Stimulated activated memory B cell treated with anti-CD40 and anti-IgM and Interleukin-4, amounts not matched to agents 10 μg/mL and 1 μg/mL and 100 μg/mL, for 72 hours (primary cell): Measurements from ENCODE around the gene ZNF182.
"Not testable (repeated sequence)": the region's sequence is repeated elsewhere in the genome, so short reads cannot be mapped to it uniquely, and the experiment has no call there.

Experiments
- ATAC-seq: fragments of 150-1000 bp; cut with Tn5 transposase; 2 replicates; pipeline ENCODE4 v1.10.0; 2021
- H3K27ac Mint-ChIP-seq: one replicate; pipeline ENCODE4 v1.8.0; 2022; ENCODE audit warnings: mild to moderate bottlenecking, mixed read lengths
- H3K27me3 Mint-ChIP-seq: one replicate; pipeline ENCODE4 v1.8.0; 2022; ENCODE audit warnings: mixed read lengths
- H3K36me3 Mint-ChIP-seq: one replicate; pipeline ENCODE4 v1.8.0; 2022; ENCODE audit warnings: mixed read lengths
- H3K4me1 Mint-ChIP-seq: one replicate; pipeline ENCODE4 v1.8.0; 2022; ENCODE audit warnings: mixed read lengths
- H3K4me3 Mint-ChIP-seq: one replicate; pipeline ENCODE4 v1.8.0; 2022; ENCODE audit warnings: mild to moderate bottlenecking, moderate library complexity, mixed read lengths
- H3K9me3 Mint-ChIP-seq: one replicate; pipeline ENCODE4 v1.8.0; 2022; ENCODE audit warnings: mixed read lengths

Gene ZNF182

DNA sequence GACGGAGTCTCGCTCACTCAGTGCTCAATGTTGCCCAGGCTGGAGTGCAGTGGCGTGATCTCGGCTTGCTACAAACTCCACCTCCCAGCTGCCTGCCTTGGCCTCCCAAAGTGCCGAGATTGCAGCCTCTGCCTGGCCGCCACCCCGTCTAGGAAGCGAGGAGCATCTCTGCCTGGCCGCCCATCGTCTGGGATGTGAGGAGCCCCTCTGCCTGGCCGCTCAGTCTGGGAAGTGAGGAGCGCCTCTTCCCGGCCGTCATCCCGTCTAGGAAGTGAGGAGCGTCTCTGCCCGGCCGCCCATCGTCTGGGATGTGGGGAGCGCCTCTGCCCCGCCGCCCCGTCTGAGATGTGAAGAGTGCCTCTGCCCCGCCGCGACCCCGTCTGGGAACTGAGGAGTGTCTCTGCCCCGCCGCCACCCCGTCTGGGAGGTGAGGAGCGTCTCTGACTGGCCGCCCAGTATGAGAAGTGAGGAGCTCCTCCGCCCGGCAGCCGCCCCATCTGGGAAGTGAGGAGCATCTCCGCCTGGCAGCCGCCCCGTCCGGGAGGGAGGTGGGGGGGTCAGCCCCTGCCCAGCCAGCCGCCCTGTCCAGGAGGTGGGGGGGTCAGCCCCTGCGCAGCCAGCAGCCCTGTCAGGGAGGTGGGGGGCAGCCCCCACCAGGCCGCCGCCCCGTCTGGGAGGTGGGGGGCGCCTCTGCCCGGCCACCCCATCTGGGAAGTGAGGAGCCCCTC is 13.0 kb upstream of the ZNF182 start:
- ATAC-seq, H3K27me3 Mint-ChIP-seq, H3K36me3 Mint-ChIP-seq, H3K4me3 Mint-ChIP-seq, H3K9me3 Mint-ChIP-seq, H3K27ac Mint-ChIP-seq, H3K4me1 Mint-ChIP-seq: not testable (repeated sequence)

DNA sequence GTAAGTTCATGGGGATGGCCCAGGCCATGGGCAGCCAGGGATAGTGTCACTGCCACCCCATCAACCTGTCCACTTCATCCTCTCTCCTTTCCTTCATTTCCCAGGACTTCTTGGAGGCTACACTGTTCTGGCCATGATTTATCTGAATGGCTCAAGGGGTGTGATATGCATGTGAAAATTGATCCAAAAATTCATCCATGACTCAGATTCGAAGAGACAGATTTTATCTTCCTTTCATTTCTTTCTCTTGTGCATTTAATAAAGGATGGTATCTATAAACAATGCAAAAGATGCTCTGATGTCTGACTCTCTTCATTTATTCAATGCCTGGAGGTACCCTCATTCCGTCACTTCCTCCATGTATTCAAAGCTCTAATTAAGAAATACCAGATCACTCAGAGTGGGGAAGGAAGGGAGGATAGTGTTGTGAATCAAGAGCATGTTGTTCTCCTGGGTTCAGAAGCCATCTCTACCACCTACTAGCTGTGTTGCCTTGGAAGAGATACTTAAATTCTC is 5.7 kb upstream of the ZNF182 start:
- H3K27ac Mint-ChIP-seq, ATAC-seq, H3K4me1 Mint-ChIP-seq, H3K27me3 Mint-ChIP-seq, H3K36me3 Mint-ChIP-seq, H3K9me3 Mint-ChIP-seq, H3K4me3 Mint-ChIP-seq: not testable (repeated sequence)

DNA sequence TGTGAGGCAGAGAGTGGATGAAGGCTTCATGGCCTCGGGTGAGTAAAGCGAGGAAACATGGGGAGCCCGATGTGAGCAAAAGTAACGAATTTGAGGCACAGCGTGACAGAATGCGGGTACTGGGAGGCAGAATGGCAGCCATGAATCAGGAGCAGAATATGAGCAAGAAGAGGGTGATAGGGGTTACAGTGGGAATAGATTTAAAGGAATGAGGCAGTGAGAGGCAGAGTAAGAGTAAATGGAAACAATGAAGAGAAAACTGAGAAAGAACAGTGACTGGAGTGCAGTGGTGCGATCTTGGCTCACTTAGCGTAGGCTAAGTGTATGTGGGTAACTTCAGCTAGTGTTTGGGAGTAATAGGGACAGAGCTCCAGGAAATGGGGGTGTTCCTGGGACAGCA is 2.9 kb upstream of the ZNF182 start, which contains the start of gene SPACA5:
SPACA5 (plus strand) TSS at position 301 of the 400 bp plus-strand sequence. CDS start 815 bp downstream, outside the sequence.
- not testable (repeated sequence) for H3K9me3 Mint-ChIP-seq, H3K36me3 Mint-ChIP-seq, H3K27ac Mint-ChIP-seq, H3K4me3 Mint-ChIP-seq, H3K27me3 Mint-ChIP-seq, ATAC-seq
- peaks cover 17% of the 10 kb centered on the region for H3K4me1 Mint-ChIP-seq

DNA sequence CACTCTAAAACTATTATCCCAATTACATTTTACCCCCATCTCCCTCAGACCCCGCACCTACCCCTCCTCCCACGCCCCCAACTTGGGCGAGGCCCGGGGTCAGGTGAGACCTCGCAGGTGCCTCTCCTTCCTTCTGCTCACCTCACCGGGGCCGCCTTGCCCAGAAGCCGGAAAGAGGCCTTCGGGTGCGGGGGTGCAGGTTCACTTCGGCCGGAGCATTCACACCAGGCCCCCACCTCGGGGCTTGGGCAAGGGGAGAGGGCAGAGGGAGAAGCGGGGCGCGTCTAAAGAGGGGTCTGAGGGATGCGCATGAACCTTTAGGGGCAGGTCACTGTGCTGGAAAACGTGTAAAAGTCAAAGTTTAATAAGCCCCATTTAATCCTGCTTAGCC is 427 bp downstream of the ZNF182 start:
- peak overlapping the region; percentile 97 for H3K4me3 Mint-ChIP-seq
- H3K9me3 Mint-ChIP-seq, result no peaks in the 10 kb centered on the region
- H3K27me3 Mint-ChIP-seq, result no peaks in the 10 kb centered on the region
- H3K27ac Mint-ChIP-seq, result peak overlapping the region; percentile 100
- peak; percentile 49 for ATAC-seq
- peaks cover 17% of the 10 kb centered on the region for H3K4me1 Mint-ChIP-seq
- peaks cover 16% of the 10 kb centered on the region for H3K36me3 Mint-ChIP-seq

DNA sequence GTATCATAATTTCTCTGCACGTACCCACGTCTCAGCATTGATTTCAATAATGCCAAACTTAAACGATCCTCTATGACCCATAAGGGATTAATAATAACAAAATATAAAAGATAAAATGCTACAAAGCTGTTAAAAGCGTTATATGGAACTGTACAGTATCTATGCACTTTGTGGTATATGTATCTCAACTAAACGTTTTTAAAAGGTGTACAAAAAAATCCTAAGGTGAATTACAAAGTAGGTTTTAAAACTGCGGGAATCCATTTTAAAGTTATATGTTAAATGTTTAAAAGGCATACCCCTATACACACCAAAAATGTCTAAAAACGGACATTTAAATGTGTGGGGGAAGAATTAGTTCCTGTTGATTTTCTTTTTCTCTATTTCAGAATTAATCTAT is 860 bp downstream of the ZNF182 start:
- no peak for ATAC-seq
- no peaks in the 10 kb centered on the region for H3K27me3 Mint-ChIP-seq
- H3K4me3 Mint-ChIP-seq, result no peak overlapping the region
- H3K27ac Mint-ChIP-seq, result peak overlapping the region; percentile 100
- H3K4me1 Mint-ChIP-seq, result peaks cover 17% of the 10 kb centered on the region
- H3K36me3 Mint-ChIP-seq, result peaks cover 16% of the 10 kb centered on the region
- no peaks in the 10 kb centered on the region for H3K9me3 Mint-ChIP-seq

DNA sequence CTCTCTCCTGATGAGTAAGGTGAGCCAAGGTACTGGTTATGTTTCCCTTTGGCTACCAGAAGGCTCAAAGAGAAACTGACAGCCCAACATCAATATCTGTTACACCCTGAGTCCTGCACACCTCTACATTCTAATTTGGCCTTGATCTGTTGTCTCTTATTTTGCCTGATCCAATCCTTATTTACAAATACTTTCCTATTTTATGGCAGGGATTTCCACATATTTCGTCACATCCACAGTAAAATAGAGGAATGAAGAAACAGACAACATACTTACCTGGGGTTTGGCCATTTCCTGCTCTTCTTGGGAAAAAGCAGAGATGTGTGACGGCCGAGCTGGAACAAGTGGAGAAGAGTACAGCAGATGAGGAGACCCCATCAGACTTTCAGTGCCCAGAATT is 1.5 kb downstream of the ZNF182 start:
- Mint-ChIP-seq H3K36me3 (peaks cover 16% of the 10 kb centered on the region), H3K27me3 (no peaks in the 10 kb centered on the region), H3K27ac (no peak overlapping the region), H3K9me3 (no peaks in the 10 kb centered on the region), H3K4me1 (peaks cover 17% of the 10 kb centered on the region), H3K4me3 (no peak overlapping the region)
- ATAC-seq, result no peak

DNA sequence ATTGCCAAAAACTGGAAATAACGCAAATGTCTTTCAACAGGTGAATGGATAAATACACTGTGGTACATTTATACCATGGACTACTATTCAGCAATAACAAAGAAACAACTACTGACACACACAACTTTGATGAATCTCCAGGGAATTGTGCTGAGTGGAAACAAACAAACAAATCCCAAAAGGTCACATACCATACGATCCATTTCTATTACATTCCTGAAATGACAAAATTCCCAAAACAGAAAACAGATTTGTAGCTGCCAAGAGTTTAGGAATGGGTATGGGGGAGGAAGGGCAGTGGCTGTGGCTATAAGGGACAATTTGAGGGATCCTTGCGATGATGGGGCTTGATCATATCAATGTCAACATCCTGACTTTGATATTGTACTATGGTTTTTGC is 2.5 kb downstream of the ZNF182 start:
- ATAC-seq, result no peak
- no peaks in the 10 kb centered on the region for H3K27me3 Mint-ChIP-seq
- no peak overlapping the region for H3K4me3 Mint-ChIP-seq
- no peaks in the 10 kb centered on the region for H3K9me3 Mint-ChIP-seq
- peaks cover 17% of the 10 kb centered on the region for H3K4me1 Mint-ChIP-seq
- H3K27ac Mint-ChIP-seq, result no peak overlapping the region
- H3K36me3 Mint-ChIP-seq, result peaks cover 20% of the 10 kb centered on the region

DNA sequence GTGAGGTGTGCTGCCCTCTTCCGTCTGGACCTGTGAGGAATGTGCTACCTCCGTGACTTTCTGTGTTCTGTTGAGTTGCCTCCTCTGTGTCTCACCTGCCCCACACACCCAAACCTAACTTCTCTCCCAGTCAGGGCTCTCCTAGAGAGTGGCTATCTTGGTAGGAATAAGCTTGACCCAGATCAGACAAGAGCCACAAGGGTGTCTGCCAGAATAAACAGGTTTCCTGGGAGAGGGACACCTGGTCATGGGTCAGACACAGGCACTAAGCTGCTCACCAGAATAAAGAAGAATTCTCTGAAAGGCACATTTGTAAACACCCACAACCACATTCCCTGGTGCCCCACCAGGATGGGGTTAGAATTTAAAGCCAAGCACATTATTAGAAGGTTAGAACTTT is 11.1 kb downstream of the ZNF182 start:
- no peaks in the 10 kb centered on the region for H3K9me3 Mint-ChIP-seq
- H3K36me3 Mint-ChIP-seq, result peaks cover 62% of the 10 kb centered on the region
- no peak overlapping the region for H3K27ac Mint-ChIP-seq
- H3K27me3 Mint-ChIP-seq, result no peaks in the 10 kb centered on the region
- no peak for ATAC-seq
- H3K4me3 Mint-ChIP-seq, result no peak overlapping the region
- H3K4me1 Mint-ChIP-seq, result peaks cover 19% of the 10 kb centered on the region

DNA sequence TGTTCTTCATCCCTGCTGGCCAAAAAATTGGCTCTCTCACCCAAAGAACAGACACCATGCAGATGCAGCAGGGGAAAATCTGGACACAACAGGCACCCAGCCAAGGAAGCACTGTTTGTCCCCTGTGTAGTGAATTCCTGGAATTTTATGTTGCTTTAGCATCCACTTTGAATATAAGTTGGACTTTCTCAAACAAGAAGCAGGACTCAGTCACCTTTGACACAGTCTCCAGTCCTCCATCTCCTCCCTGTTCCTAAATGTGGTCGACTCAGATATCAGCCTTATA is 11.8 kb downstream of the ZNF182 start:
- H3K9me3 Mint-ChIP-seq, result peaks cover 2% of the 10 kb centered on the region
- H3K36me3 Mint-ChIP-seq, result peaks cover 69% of the 10 kb centered on the region
- no peaks in the 10 kb centered on the region for H3K27me3 Mint-ChIP-seq
- ATAC-seq, result no peak
- no peak overlapping the region for H3K4me3 Mint-ChIP-seq
- H3K27ac Mint-ChIP-seq, result no peak overlapping the region
- H3K4me1 Mint-ChIP-seq, result peaks cover 19% of the 10 kb centered on the region

DNA sequence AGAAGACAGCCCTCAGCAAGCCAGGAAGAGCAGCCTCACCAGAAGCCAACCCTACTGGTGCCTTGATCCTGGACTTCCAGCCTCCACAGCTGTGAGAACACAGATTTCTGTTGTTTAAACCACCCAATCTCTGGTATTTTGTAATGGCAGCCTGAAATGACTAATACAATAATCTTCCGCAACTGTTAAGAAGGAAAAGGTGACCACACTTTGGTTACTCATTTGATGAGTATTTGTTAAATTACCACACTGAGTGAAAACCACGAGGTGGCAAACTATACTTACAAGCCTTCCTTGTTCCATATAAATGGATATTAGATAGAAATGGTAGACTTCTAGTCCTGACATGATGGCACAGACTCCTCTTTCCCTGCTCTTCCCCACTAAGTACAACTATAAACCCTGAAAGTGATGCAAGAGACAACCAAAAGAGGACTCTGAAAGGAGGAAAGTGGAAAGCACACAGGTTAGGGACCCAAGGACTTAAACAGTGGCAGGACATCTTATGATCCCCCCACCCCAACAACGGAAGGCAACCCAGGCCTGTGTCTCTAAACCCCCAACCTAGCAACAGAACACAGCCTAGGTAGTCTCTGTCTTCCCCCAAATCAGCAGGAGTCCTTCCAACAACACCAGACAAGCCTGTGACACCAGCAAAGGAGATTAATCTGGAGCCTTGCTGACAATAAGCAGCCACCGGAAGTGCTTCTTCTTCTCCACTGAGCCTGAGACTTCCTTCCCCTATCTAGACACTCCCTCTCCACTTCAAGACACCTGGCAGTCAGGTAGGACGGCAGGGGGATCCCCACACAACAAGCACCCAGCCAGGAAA is 12.3 kb downstream of the ZNF182 start:
- peaks cover 3% of the 10 kb centered on the region for H3K9me3 Mint-ChIP-seq
- H3K27me3 Mint-ChIP-seq, result no peaks in the 10 kb centered on the region
- no peak overlapping the region for H3K4me3 Mint-ChIP-seq
- H3K36me3 Mint-ChIP-seq, result peaks cover 73% of the 10 kb centered on the region
- peaks cover 19% of the 10 kb centered on the region for H3K4me1 Mint-ChIP-seq
- H3K27ac Mint-ChIP-seq, result no peak overlapping the region
- no peak for ATAC-seq

DNA sequence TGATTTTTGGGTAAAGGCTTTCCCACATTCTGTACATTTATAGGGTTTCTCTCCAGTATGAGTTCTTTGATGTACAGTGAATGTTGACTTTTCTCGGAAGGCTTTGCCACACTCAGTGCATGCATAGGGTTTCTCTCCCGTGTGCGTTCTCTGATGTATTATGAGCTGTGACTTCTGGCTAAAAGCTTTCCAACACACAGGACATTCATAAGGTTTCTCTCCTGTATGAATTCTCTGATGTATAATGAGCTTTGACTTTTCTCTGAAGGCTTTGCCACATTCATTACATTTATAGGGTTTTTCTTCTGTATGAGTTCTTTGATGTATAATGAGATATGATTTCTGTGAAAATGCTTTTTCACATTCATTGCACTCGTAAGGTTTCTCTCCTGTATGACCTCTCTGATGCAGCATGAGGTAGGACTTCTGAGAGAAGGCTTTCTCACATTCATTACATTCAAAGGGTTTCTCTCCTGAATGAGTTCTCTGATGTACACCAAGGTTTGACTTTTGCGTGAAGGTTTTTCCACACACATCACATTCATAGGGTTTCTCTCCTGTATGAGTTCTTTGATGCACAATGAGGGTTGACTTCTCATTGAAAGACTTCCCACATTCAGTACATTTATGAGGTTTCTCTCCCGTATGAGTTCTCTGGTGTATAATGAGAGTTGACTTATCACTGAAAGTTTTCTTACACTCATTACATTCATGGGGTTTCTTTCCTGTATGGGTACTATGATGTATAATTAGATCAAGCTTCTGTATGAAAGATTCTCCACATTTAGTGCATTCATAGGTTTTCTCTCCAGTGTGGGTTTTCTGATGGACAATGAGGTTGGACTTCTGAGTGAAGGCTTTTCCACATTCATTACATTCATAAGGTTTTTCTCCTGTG is 27.3 kb downstream of the ZNF182 start:
- Mint-ChIP-seq H3K36me3 (peaks cover 80% of the 10 kb centered on the region), H3K4me1 (no peaks in the 10 kb centered on the region), H3K27me3 (no peaks in the 10 kb centered on the region), H3K27ac (no peak overlapping the region), H3K9me3 (peaks cover 28% of the 10 kb centered on the region), H3K4me3 (no peak overlapping the region)
- no peak for ATAC-seq

DNA sequence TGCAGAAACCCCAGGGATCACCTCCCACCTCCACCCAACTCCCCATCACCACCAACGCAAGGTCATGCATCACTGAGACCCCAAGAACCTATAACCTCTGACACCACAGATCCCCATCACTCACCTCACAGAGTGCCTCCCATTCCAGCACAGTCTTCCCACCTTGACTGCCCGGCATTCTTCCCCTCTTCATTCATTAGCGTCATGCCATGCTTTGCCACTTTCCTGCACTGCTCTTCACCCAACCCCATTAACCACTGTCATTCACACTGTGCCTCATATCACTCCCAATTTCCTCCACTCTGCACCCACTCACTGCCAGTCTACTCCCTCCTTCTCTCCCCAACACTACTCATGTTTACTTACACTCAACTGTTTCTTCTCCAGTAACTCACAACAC is 30.6 kb downstream of the ZNF182 start:
- no peak for ATAC-seq
- Mint-ChIP-seq H3K36me3 (peaks cover 48% of the 10 kb centered on the region), H3K27me3 (no peaks in the 10 kb centered on the region), H3K4me3 (no peak overlapping the region), H3K4me1 (no peaks in the 10 kb centered on the region), H3K27ac (no peak overlapping the region), H3K9me3 (peaks cover 23% of the 10 kb centered on the region)

DNA sequence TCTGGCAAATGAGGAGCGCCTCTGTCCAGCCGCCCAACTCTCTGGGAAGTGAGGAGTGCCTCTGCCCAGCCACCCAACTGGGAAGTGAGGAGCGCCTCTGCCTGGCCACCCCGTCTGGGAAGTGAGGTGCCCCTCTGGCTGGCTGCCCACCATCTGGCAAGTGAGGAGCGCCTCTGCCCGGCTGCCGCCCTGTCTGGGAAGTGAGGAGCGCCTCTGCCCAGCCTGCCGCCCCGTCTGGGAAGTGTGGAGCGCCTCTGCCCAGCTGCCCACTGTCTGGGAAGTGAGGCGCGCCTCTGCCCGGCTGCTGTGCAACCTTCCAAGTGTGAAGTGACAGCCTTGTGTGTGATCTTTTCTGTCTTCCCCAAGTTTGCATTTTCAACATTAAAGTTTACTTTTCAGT is 38.3 kb downstream of the ZNF182 start:
- Mint-ChIP-seq H3K9me3 (peaks cover 14% of the 10 kb centered on the region), H3K4me1 (peaks cover 11% of the 10 kb centered on the region)
- H3K27ac Mint-ChIP-seq, ATAC-seq, H3K27me3 Mint-ChIP-seq, H3K36me3 Mint-ChIP-seq, H3K4me3 Mint-ChIP-seq: not testable (repeated sequence)

DNA sequence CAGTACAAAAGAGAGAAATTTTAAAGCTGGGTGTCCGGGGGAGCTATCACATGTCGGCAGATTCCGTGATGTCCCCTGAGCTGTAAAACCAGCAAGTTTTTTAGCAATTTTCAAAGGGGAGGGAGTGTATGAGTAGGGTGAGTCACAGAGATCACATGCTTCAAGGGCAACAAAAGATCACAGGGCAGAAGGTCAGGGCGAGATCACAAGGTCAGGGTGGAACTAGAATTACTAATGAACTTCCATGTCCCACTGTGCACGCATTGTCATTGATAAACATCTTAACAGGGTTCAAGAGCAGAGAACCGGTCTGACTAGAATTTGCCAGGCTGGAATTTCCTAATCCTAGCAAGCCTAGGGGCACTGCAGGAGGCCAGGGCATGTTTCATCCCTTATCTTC is 42.0 kb downstream of the ZNF182 start:
- H3K27ac Mint-ChIP-seq, H3K27me3 Mint-ChIP-seq, H3K9me3 Mint-ChIP-seq, ATAC-seq, H3K36me3 Mint-ChIP-seq, H3K4me3 Mint-ChIP-seq: not testable (repeated sequence)
- H3K4me1 Mint-ChIP-seq, result peaks cover 16% of the 10 kb centered on the region

DNA sequence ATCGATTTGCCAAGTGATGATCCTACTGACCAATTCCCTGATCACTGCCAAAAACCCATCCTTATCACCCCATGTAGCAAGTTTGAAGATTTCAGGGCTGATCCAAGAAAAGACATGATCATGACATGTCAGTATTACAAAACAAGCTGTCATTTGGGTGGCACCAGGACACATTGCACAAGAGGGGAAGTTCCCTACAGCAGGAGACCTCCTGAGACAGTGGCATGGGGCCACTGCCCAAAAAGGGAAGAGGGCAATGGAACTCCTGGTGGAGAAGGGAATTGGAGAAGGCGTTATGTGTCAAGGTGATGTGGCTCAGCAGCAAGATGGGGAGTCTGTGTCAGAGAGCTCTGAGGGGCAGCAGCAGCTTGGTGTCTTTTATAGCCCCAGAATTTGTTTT is 43.4 kb downstream of the ZNF182 start:
- Mint-ChIP-seq H3K27me3 (no peaks in the 10 kb centered on the region), H3K4me3 (no peak overlapping the region), H3K4me1 (peaks cover 16% of the 10 kb centered on the region), H3K9me3 (peaks cover 7% of the 10 kb centered on the region), H3K36me3 (no peaks in the 10 kb centered on the region), H3K27ac (no peak overlapping the region)
- ATAC-seq, result no peak
